HG03135 (cell line): ENCODE results near the gene FAM89A.

Source experiments
- ATAC-seq: cut with Tn5 transposase; IDR thresholded peaks from one replicate; pipeline ENCODE4 v1.9.1; 2021; ENCODE audit warnings: mild to moderate bottlenecking, moderate library complexity; ENCODE audit not compliant: unreplicated experiment

The FAM89A gene

GRCh38 chr1:230970432-230970831, 69.6 kb downstream of the FAM89A start:
- ATAC-seq: no peak
